Left lung (tissue), 10 donors: Measurements from ENCODE around the gene DAP. TPM values are rescaled to one million over a fixed set of nuclear protein-coding genes. Genes with fewer than 3 reads are reported as not detected.

Source experiments
- ATAC-seq: fragments of 200-7000 bp; cut with Tn5 transposase; one replicate; pipeline ENCODE4 v1.9.1; 2020; ENCODE audit warnings: moderate library complexity
- DNase-seq, 4 donors: peaks; one replicate each; pipeline ENCODE4 v3.0.0-alpha.2; 2013 to 2020
- H3K27ac ChIP-seq, 2 donors: fragments of 200-600 bp; sonication (generic) in 1 of 2; one replicate each; pipeline versions ENCODE4 v1.5.0 to v1.8.0; 2020 to 2021
- H3K27me3 ChIP-seq, 2 donors: fragments of 200-600 bp; sonication (generic) in 1 of 2; one replicate each; pipeline versions ENCODE4 v1.5.0 to v1.8.0; 2020 to 2021
- H3K36me3 ChIP-seq, 2 donors: fragments of 200-600 bp; sonication (generic) in 1 of 2; one replicate each; pipeline versions ENCODE4 v1.5.0 to v1.8.0; 2020 to 2021
- H3K4me1 ChIP-seq, 2 donors: fragments of 200-600 bp; one replicate each; pipeline ENCODE4 v1.8.0; 2021
- H3K4me3 ChIP-seq, 2 donors: fragments of 200-600 bp; sonication (generic) in 1 of 2; one replicate each; pipeline versions ENCODE4 v1.5.0 to v1.8.0; 2020 to 2021; ENCODE audit warnings: mild to moderate bottlenecking in 1 of 2
- H3K9me3 ChIP-seq, 2 donors: fragments of 200-600 bp; sonication (generic) in 1 of 2; one replicate each; pipeline versions ENCODE4 v1.5.0 to v1.8.0; 2020 to 2021
- CTCF ChIP-seq, 2 donors: fragments of 200-600 bp; sonication (generic) in 1 of 2; IDR thresholded peaks; one replicate each; pipeline versions ENCODE4 v1.5.0 to v1.8.0; 2021; ENCODE audit warnings: antibody characterized with exemption in 2 of 2
- intact Hi-C, 2 donors: fragments of 100-400 bp; cut with DNase I; formaldehyde crosslinking; loops; one replicate each; pipeline versions ENCODE4 v1.11.2 to v1.14.2; 2022
- polyA plus RNA-seq, 6 donors: library from polyadenylated mRNA; unstranded; fragments of 120-200 nt; gene quantifications; one replicate each; pipeline ENCODE4 v1.2.1, GENCODE V29; 2013; ENCODE audit not compliant: insufficient read length in 6 of 6
- total RNA-seq, 2 donors: library from RNA; stranded (reverse); fragmentation: NEBNext Ultra II Directional; extraction: Animal tissue kit (Norgen Biotek cat#: 25700); gene quantifications; one replicate each; pipeline ENCODE4 v1.2.1, GENCODE V29; 2021
- donor health status: DM: no; HTN: yes; CAD: no.
- donor health status: DM: no; HTN: no; CAD: no.

DAP gene
- total and polyA plus RNA-seq, 8 donors: 78.5 to 125 (median 107) TPM

- intact Hi-C loops: no loop called here
- H3K27ac ChIP-seq: no peak overlapping the region
- H3K36me3 ChIP-seq: no peaks in the 10 kb centered on the region
- ATAC-seq (no peak), DNase-seq (no peak)
- H3K9me3 ChIP-seq: no peaks in the 10 kb centered on the region
- H3K27me3 ChIP-seq: no peaks in the 10 kb centered on the region
- TF ChIP-seq CTCF (IDR thresholded peaks at IDR 0.05): no peak
- no peak overlapping the region for H3K4me3 ChIP-seq
- peaks cover 0 to 7% of the 10 kb centered on the region in 2 donors for H3K4me1 ChIP-seq
These were observed 91.1 kb downstream of the DAP start for GRCh38 chr5:10669983-10670382.

GRCh38 chr5:10668697-10669096, 92.3 kb downstream of the DAP start:
- H3K9me3 ChIP-seq: no peaks in the 10 kb centered on the region
- peaks cover 0 to 7% of the 10 kb centered on the region in 2 donors for H3K4me1 ChIP-seq
- intact Hi-C loops: no loop called here
- H3K36me3 ChIP-seq: no peaks in the 10 kb centered on the region
- no peak for ATAC-seq
- DNase-seq: no peak
- no peak overlapping the region for H3K27ac ChIP-seq
- no peak for TF ChIP-seq CTCF (IDR thresholded peaks at IDR 0.05)
- no peak overlapping the region for H3K4me3 ChIP-seq
- no peaks in the 10 kb centered on the region for H3K27me3 ChIP-seq

GRCh38 chr5:10667431-10668057, 93.5 kb downstream of the DAP start:
- ATAC-seq: no peak
- H3K4me1 ChIP-seq: peaks cover 0 to 7% of the 10 kb centered on the region in 2 donors
- H3K27ac ChIP-seq: no peak overlapping the region
- intact Hi-C loops: no loop called here
- DNase-seq: no peak
- H3K27me3 ChIP-seq: no peaks in the 10 kb centered on the region
- H3K4me3 ChIP-seq: no peak overlapping the region
- H3K9me3 ChIP-seq: no peaks in the 10 kb centered on the region
- no peak for TF ChIP-seq CTCF (IDR thresholded peaks at IDR 0.05)
- no peaks in the 10 kb centered on the region for H3K36me3 ChIP-seq

- DNase-seq: no peak
- intact Hi-C loops: no loop called here
These were observed 94.3 kb downstream of the DAP start for GRCh38 chr5:10666531-10667299.

More at GRCh38 chr5:10666531-10667299, 94.3 kb downstream of the DAP start:
- Histone ChIP-seq H3K4me1 (peaks cover 0 to 7% of the 10 kb centered on the region in 2 donors), H3K27me3 (no peaks in the 10 kb centered on the region), H3K36me3 (no peaks in the 10 kb centered on the region), H3K27ac (no peak overlapping the region), H3K9me3 (no peaks in the 10 kb centered on the region), H3K4me3 (no peak overlapping the region)
- TF ChIP-seq CTCF (IDR thresholded peaks at IDR 0.05): no peak
- no peak for ATAC-seq
